ENCODE measurements around the gene PPP1R1C. TPM values are rescaled to one million over a fixed set of nuclear protein-coding genes. Genes with fewer than 3 reads are reported as not detected.
A peak's percentile ranks its signal among the peaks of the same experiment; 100 is the strongest.

The PPP1R1C gene
- polyA plus RNA-seq, 1 donor = 3.5 TPM

DNA sequence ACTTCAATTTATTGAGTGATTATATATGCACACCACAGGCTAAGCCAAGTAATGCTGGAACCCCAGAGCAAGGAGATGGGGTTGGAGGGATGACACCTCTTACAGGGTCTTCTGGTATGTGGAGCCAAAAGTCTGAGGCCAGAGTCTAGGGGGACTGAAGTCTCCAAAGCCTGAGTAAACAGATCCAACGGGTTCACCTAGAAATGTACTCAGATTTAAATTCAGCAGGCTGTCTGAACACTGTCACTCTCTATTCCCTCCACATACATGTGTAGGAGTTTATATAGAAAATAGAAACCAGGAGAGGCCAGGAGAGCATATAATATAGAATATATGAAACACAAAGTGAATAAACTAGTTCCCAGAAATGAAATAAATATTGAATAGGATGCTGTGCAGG, 76.1 kb downstream of the PPP1R1C start:
- no peak for DNase-seq

DNA sequence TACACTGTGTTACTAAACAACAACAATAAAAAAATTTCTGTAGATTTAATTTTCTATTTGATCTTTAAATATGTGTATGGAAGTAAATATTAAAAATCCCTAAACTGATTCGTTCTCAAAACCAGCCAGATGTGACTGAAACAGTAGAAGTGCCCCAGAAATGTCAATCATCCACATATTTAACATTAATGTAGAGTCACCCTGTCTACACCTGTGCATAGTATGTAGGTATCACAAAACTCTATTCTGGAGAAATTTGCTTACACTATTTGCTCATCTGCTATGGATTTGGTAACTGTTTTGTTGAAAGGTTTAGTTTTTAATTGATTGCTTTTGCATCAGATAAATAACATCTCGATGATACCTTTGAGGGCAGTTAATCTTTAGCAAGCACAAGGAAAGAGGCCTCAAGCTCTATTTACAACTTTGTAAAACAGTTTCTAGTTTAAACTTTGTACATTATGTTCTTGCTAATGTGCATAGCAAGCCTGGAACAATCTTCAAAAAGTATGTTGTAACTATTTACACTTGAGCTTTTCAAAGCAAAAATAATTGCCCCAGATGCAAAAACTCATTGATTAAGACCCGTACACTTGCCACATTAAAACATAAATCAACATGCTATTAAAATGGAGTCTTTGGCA, 76.8 kb downstream of the PPP1R1C start:
- DNase-seq = no peak

DNA sequence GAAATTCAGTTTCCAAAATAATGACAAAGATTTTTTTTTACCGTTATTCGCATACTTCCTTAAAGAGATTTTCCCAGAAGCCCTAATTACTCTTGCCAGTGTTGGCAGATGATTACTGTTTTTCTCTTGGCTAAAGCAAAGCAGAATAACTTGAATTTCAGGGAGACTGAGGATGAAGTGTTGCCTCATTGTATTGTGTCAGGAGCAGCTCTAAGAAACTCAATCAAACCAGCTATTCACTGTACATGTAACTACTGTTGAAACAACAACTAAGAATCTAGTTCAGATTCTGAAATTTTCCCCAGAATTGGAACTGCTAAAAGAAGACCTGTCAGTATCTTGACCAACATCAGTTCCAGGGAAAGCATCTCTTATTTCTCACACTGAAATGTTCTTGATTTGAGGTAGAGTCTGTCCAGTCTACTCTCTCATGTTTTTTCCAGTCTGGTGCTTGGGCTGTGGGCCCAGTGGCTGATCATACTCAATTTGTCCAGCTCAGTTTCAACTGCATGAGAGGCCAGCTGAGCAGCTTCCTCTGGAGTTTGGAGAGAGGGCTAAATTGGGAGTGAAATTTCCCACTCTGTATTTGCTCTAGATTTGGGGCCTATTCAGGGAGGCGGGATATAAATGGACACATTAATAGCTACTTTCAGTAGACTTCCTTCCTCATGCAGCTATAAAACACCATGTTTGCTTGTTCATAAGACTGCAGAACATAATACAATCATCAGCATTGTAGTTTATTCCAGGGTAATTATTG, 78.5 kb downstream of the PPP1R1C start:
- no peak for DNase-seq

DNA sequence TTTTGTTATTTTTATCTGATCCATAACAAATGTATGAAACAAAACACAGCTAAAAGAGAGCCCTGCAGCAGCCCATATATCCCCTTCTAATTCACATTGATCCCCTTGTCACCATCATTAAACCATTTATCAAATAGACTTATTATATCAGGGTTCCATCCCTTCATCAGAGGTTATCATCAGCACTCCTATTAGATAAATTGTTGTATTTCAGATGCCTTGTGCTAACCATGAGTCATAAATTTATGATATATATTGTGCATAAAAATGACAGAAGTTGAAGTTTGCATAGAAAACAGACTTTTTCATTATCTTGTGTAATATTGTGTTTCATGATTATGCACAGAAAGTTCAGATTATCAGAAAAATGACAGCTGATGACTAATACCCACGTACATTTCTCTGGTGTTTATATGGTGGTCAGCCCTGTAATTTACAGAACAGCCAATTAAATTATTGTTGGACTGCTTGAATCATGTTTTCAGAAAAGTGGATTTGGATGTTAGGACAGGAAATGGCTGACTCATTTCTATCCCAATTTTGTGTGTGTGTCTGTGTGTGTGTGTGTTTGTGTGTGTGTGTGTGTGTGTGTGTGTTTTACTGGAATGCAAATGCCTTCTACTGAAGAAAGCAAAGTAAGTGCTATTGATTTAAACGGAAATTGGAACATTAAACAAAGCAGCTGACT, 80.9 kb downstream of the PPP1R1C start:
- DNase-seq = no peak

DNA sequence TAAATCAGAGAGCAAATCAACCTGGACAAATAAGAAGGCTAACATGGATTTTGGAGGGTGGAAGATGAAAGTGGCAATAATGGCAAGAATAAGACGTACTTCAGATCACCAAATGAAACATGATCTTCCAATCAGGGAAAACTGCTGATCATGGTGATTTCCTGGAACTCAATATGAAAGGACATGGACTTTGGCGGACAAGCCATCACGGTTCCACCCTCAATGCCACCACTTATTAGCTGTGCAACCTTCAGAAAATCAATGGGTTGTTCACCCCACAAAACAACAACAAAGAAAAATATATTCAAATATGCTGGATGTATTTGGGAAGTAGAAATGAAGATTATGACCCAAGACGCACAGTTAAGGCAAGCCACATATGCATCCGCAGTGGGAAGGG, 81.7 kb downstream of the PPP1R1C start:
- no peak for DNase-seq

DNA sequence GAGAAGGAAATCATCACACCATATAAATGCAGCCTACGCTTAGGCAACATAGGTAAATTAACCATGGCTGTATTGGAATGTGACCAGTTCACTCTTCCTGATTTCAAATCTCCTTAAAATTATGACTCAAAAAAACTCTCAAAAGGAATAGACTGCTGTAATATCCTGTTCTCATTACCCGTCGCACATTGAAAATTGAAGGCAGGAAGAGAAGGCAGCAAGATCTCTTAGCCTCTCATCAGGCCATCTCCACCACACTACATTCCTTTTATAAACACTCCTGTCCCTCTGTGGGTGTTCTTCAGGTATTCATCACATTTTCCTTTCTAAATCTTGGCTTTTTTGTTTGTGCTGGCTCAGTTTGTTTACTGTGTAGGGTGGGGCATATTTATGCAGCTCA, 83.2 kb downstream of the PPP1R1C start:
- DNase-seq = no peak

DNA sequence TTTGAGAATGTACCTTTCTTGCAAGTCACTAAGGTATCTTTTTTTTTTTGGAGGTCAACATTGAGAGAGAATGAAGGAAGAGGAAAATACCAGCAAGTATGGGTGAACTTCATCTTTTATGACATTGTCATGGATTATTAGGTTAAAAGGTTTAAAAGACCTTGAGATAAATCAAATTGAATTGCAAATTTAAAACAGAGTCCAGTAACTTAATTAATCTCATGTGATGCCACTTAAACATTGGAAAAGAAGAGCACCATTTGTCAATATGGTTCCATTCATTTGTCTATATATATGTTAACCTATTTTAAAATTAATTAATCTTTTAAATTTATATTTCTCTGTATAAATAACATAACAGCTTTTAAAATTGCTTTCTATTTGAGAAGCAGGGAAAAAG, 83.8 kb downstream of the PPP1R1C start:
- DNase-seq = no peak

DNA sequence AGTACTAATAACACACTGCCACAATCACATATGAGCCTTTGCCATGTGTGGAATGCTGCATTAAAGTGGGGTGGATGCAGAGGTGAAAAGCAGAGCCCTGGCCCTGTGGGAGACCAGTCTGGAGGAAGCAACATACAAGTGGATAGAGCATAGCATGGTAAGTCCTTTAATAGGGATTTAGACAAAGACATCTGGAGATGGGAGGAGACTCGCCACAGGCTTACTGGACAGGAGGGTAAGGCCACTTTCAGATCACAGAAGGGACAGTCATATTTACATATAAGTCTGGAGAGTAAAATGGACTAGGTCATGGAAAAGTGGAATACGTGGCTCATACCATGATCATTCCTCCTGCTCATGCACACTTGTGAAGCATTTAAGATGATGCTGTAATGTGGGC, 84.3 kb downstream of the PPP1R1C start:
- DNase-seq = no peak

DNA sequence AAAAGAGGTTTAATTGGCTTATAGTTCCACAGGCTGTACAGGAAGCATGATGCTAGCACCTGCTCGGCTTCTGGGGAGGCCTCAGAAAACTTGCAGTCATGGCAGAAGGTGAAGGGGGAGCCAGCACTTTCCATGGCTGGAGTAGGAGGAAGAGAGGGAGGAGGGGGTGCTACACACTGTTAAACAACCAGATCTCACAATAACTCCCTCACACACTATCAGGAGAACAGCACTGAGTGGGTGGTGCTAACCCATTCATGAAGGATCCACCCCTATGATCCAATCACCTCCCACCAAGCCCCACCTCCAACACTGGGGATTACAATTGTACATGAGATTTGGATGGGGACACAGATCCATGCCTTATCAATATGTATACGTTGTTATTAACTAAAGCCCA, 85.1 kb downstream of the PPP1R1C start:
- no peak for DNase-seq

DNA sequence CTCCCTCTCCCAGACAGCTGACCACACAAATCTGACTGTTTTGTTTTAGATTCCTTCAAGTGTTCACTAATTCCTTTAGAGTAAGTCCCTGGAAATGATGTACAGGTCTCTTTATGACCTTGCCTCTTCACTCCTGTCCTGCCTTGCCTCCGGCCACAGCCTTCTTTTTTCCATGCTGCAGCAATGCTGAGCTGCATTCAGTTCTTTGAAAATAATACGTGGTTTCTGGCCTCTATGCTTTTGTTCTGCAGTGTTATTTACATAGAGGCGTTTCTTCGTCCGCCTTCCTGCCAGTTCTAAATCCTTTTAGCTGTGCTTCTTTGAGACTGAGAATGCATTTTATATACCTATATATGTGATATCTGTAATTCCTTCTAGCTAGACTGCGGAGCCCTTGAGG, 87.2 kb downstream of the PPP1R1C start:
- no peak for DNase-seq

DNA sequence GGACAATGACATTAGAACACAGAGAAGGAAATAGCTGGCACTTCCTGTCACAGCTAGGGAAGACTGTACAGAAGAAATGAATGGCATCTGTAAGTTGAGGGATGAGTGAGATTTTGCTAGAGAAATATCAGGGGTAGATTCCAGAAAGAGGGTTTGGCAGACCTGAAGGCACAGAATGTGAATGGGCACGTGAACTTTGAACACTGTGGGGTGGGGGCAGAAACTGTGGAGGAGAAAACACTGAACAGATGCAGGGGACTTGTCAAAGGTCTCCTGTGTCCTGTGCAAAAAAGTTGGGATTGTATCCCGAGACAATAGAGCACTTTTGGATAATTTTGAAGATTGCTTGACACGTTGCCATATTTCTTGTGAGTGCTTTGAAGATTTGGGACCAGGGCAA, 88.0 kb downstream of the PPP1R1C start:
- no peak for DNase-seq

DNA sequence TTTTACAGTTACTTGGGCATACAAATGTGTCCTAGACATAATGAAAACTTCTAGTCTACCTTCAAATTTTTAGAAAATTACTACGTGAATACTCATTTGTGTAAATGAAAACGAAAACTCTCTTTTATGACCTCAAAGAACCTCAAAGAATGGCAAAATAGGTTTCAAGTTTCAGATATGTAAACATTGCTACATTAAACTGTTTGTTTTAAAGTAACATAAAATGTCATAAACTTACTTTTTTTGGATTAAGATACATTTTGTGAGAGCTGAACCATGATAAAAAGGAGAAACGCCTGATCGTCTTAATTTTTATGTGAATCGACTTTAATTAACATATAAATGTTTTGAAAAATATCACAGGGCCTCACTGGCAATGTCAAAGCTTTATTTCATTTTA, 91.4 kb downstream of the PPP1R1C start:
- DNase-seq = no peak

DNA sequence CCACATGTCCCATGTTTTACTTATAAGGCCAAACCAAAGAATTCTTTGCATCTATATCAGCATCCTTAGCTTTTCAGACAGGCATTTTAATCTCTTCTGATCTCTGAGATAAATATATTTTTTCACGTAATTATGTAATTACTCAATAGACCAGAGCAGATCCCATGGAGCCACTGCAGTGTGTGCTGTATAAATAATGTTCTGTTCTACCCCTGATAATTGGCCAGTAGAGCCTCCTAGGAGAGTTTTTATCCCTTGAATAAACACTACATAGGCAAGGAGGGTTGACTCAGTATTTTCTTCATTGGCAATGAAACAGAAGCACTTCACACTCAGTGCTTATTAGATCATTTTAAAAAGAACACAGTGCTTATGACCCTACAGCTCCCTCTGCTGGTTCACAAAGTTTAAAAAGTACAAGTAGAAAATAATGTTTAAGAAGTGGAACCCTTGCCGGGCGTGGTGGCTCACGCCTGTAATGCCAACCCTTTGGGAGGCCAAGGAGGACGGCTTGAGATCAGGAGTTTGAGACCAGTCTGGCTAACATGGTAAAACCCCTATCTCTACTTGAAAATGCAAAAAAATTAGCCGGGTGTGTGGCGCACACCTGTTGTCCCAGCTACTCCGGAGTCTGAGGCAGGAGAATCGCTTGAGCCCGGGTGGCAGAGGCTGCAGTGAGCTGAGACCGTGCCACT, 91.9 kb downstream of the PPP1R1C start:
- peak; percentile 79 for DNase-seq

DNA sequence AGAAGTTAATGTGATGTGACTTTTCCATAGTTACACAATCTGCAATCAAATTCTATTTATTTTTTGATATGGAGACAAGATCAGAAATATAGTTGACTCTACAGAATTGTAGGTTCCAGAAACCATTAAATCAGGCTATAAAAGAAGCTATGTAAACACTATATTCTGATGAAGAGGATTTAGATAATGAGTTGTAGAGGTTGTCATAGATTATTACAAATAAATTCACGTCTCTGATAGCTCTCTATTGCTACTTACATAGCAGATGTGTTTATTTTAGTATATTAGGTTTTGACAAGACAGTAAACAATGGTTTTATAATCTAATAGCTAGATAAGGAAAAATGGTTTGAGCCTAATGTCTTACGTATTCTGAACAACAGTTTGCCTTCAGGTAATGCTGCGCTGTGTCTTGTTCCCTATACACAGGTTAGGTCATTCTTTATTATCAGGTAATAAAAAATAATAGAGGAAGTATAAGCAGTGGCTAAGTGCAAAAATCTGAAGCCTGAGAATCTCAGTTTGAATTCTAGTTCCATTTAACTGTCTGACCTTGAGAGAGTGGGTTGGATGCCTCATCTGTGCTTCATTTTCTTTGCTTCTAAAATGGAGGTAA, 93.4 kb downstream of the PPP1R1C start:
- DNase-seq = no peak

DNA sequence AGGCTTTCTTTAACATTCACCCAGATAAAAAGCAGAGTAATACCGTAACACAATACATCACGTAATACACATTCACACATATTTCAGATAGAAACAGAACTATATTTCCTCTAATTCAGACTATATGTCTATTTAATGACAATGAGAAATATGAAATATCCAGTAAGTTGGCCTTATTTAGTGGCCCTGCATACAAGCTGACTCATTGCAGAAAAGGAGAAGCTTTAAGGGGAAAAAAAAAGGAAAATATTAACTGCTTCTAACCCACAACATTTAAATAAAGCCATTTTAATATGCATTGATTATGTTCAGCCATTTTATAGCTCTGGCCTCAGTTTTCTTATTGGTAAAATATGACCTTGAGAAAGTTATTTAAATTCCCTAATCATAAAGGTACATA, 94.8 kb downstream of the PPP1R1C start:
- DNase-seq = no peak

DNA sequence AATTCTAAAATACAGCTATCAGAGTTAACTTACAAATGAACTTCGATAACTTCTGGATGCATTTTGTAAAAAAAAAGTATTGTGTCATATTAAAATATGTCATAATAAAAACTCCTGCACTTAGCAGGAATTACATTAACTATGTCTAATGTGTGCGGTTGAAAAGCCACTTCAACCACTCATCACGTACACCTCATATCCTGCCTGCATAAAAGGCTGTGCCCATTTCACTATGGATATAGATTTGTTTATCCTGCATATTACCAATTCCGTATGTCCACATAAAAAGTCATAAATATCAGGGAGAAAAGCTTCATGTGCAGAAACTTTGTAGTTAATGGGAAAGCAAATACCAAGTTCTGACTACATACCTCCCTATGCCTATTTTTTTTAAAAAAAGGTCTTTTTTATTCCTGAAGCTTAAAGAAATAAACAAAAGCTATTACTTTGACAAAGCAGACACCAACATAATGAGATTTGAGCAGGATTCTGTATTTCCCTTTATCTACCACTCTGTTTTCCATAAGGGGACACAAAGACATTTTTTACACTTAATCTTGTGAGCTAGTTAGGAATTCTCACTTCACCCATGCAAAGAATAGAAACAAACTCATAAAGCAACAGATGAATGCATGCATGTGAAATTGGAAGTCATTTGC, 96.1 kb downstream of the PPP1R1C start:
- no peak for DNase-seq

DNA sequence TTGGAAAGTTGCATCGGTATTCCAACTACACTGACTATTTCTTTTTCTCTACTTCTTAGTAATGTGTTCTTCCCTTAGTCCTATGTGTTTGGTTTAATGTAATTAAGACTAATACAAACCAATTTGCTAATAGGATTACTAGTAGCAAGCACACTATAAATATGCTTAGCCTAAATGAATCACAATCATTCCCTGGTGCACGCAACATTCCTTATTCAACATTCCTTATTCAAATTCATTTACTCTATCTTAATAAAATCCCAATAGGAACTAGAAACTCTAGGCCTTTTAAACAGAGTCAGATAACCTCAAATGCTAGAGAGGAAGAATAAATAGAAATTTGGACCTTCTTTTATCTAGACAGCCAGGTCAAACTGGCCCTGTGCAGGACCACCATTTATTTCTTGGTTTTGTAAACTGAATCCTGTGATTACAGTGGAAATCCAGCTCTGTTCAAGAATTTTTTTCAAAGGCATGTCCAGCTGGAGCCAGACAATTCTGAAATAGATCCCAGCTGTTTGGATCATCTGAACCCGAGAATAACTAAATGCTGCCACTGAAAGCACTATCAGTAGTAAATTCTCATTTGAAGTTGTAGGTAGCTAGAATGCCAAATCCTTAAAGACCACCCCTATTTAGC, 103.1 kb downstream of the PPP1R1C start:
- DNase-seq = peak; percentile 19

DNA sequence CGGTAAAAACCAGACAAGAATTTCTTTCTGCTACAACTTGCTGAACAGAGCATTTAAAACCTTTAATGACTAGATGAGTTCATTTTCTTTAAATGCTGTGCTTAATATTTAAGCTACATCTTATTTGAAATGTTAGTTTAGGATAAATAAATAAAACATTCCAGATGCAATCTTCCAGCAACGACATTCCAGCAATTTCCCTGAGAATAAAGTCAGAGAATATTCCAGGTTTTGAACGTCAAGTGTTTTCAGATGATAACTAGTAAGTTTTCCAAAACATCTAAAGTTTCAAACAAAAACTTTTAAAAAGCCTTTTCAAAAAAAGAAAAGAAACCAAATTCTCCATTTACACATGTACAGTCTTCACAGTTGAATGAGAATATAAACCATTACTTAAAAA, 104.8 kb downstream of the PPP1R1C start:
- no peak for DNase-seq

DNA sequence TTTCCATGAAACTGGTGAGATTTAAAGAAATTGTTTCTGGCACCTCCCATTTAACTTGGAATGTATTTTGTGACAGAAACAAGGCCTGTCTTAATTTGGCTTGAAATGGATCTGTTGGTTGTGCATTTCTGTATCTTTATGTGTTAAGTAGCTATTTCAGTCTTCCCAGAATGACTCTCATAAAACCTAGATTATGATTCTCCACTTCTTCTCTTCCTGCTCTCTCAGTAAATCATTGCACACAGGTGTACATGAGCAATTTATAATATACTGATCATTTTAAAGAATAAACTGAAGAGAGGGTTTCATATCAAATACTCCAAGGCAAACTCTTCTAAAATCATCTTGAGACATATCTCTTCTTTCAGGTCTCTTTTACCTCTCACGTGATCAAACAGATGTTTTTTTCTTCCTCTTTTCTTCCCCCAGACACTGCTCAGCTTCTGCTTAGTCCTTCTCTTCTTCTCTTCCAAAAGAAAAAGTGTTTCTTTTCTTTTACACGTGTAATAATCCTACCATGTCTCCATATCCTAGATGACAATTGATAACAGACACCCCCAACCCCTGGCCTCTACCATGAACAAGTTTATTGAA, 112.0 kb downstream of the PPP1R1C start:
- DNase-seq = no peak

DNA sequence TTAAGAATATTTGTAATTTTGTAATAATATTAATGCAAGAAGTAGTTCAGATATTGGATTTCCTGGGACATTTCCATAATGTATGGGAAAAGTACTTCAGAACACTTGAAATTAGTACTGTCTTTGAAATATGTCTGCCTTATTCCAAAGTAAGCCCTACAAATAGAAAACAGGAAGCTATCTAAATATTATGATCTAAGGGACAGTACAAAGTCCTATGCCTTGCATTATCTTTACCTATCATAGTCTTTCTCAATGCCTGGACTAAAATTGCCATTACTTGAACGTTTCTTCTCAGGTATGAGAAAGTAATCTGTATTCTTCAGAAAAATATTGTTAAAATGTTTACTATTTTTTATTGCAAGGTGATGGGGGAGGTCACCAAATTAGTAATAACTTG, 113.0 kb downstream of the PPP1R1C start:
- DNase-seq = no peak

DNA sequence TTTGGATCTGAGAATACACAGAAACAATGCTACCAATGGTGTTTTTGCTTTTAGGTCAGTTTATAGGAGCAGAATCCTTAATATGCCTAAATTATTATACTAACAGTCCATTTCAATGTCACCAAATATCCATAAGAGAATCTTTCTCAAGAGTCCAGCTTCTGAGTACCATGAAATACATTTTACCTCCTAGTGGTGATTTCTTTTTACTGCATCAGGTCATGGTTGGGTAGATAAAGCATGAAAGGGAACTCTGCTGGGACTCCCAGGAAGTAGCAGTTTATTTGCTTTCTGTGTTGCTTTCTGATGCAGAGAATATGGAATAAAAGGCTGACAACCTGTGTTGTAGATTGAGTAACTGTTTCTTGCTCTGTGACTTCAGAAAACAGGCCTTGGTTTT, 115.6 kb downstream of the PPP1R1C start:
- no peak for DNase-seq
